Right atrium auricular region (tissue), 2 donors: ENCODE data around the gene DDX1. TPM values are rescaled to one million over a fixed set of nuclear protein-coding genes. Genes with fewer than 3 reads are reported as not detected.

Source experiments
- DNase-seq: peaks from one replicate; pipeline ENCODE4 v3.0.0-alpha.2; 2019; ENCODE audit warnings: low spot score
- H3K27ac ChIP-seq, 2 donors: fragments of 200-600 bp; sonication (generic); 1 replicate in 1 of 2; 2 replicates in 1 of 2; pipeline ENCODE4 v1.5.1; 2016 to 2019
- H3K27me3 ChIP-seq, 2 donors: fragments of 200-600 bp; sonication (generic); one replicate each; pipeline versions ENCODE4 v1.5.1 to v1.6.0; 2017 to 2019
- H3K36me3 ChIP-seq: fragments of 200-600 bp; sonication (generic); one replicate; pipeline ENCODE4 v1.5.1; 2016
- H3K4me1 ChIP-seq, 2 donors: fragments of 200-600 bp; sonication (generic); one replicate each; pipeline versions ENCODE4 v1.5.1 to v1.6.0; 2017 to 2019
- H3K4me3 ChIP-seq, 2 donors: fragments of 200-600 bp; sonication (generic); 1 replicate in 1 of 2; 2 replicates in 1 of 2; pipeline ENCODE4 v1.5.1; 2017 to 2019; ENCODE audit warnings: mild to moderate bottlenecking in 1 of 2, moderate library complexity in 1 of 2
- H3K9me3 ChIP-seq, 2 donors: fragments of 200-600 bp; sonication (generic); one replicate each; pipeline ENCODE4 v1.5.1; 2019
- CTCF ChIP-seq, 2 donors: fragments of 200-600 bp; sonication (generic); IDR thresholded peaks; one replicate each; pipeline ENCODE4 v1.5.1; 2019; ENCODE audit warnings: antibody characterized with exemption in 2 of 2
- total RNA-seq, 2 donors: library from RNA; depleted of rRNA; stranded (reverse); fragments of >200 nt; gene quantifications; one replicate each; pipeline ENCODE4 v1.1.0, GENCODE V29; 2016

The DDX1 gene
- total RNA-seq, 2 donors from 2014 or later = 60.1 to 75.9 TPM

- no peak for DNase-seq
- Histone ChIP-seq H3K4me3 (no peak overlapping the region), H3K27ac (no peak overlapping the region), H3K36me3 (peaks cover 57% of the 10 kb centered on the region), H3K27me3 (no peaks in the 10 kb centered on the region), H3K9me3 (no peaks in the 10 kb centered on the region), H3K4me1 (no peaks in the 10 kb centered on the region)
- TF ChIP-seq CTCF (IDR thresholded peaks at IDR 0.05) = no peak
Measured at GRCh38 chr2:15617778-15618448, 26.2 kb downstream of the DDX1 start.

GRCh38 chr2:15618449-15618855 lies 26.8 kb downstream of the DDX1 start:
- no peak for DNase-seq
- Histone ChIP-seq H3K4me3 (no peak overlapping the region), H3K27me3 (no peaks in the 10 kb centered on the region), H3K4me1 (no peaks in the 10 kb centered on the region), H3K36me3 (peaks cover 63% of the 10 kb centered on the region), H3K27ac (no peak overlapping the region), H3K9me3 (no peaks in the 10 kb centered on the region)
- no peak for TF ChIP-seq CTCF (IDR thresholded peaks at IDR 0.05)

- no peak for DNase-seq
- peaks cover 69% of the 10 kb centered on the region for H3K36me3 ChIP-seq
Measured at GRCh38 chr2:15619076-15619475, 27.4 kb downstream of the DDX1 start.

GRCh38 chr2:15619510-15619909 lies 27.8 kb downstream of the DDX1 start:
- Histone ChIP-seq H3K36me3 (peaks cover 73% of the 10 kb centered on the region), H3K27me3 (no peaks in the 10 kb centered on the region), H3K9me3 (no peaks in the 10 kb centered on the region), H3K4me1 (no peaks in the 10 kb centered on the region), H3K27ac (no peak overlapping the region), H3K4me3 (no peak overlapping the region)
- TF ChIP-seq CTCF (IDR thresholded peaks at IDR 0.05) = no peak
- no peak for DNase-seq

More at GRCh38 chr2:15619076-15619475, 27.4 kb downstream of the DDX1 start:
- TF ChIP-seq CTCF (IDR thresholded peaks at IDR 0.05) = no peak
- no peaks in the 10 kb centered on the region for H3K9me3 ChIP-seq
- no peak overlapping the region for H3K27ac ChIP-seq
- H3K4me3 ChIP-seq = no peak overlapping the region
- no peaks in the 10 kb centered on the region for H3K4me1 ChIP-seq
- H3K27me3 ChIP-seq = no peaks in the 10 kb centered on the region

- no peak overlapping the region for H3K27ac ChIP-seq
- H3K36me3 ChIP-seq = peaks cover 77% of the 10 kb centered on the region
- H3K27me3 ChIP-seq = no peaks in the 10 kb centered on the region
- no peak overlapping the region for H3K4me3 ChIP-seq
- no peak for DNase-seq
- H3K9me3 ChIP-seq = no peaks in the 10 kb centered on the region
- H3K4me1 ChIP-seq = no peaks in the 10 kb centered on the region
- TF ChIP-seq CTCF (IDR thresholded peaks at IDR 0.05) = no peak
Measured at GRCh38 chr2:15619938-15620337, 28.3 kb downstream of the DDX1 start.

GRCh38 chr2:15620340-15620739 lies 28.7 kb downstream of the DDX1 start:
- no peak for TF ChIP-seq CTCF (IDR thresholded peaks at IDR 0.05)
- H3K4me3 ChIP-seq = no peak overlapping the region
- H3K9me3 ChIP-seq = no peaks in the 10 kb centered on the region
- no peaks in the 10 kb centered on the region for H3K27me3 ChIP-seq
- no peaks in the 10 kb centered on the region for H3K4me1 ChIP-seq
- no peak for DNase-seq
- no peak overlapping the region for H3K27ac ChIP-seq
- peaks cover 81% of the 10 kb centered on the region for H3K36me3 ChIP-seq
